ENCODE results near the gene MAGI2. TPM values are rescaled to one million over a fixed set of nuclear protein-coding genes. Genes with fewer than 3 reads are reported as not detected.

Gene MAGI2
- total and polyA plus RNA-seq, 2 experiments from 2014 or later = 10.4 to 26.4 TPM

GRCh38 chr7:79405368-79405767 is 48.1 kb downstream of the MAGI2 start:
- Histone ChIP-seq H4K20me1 (replicated peaks; ENCODE audit: insufficient read depth) (no peaks in the 10 kb centered on the region), H3K4me1 (ENCODE audit: insufficient read depth) (no peaks in the 10 kb centered on the region), H3K4me3 (no peak overlapping the region), H2AFZ (no peak overlapping the region), H3K4me2 (no peak overlapping the region), H3K36me3 (ENCODE audit: insufficient read depth) (no peaks in the 10 kb centered on the region), H3K27me3 (ENCODE audit: insufficient read depth) (no peaks in the 10 kb centered on the region), H3K79me2 (replicated peaks; ENCODE audit: insufficient read depth) (no peaks in the 10 kb centered on the region), H3K9me2 (ENCODE audit: insufficient read depth) (no peaks in the 10 kb centered on the region), H3F3A (replicated peaks; ENCODE audit: low read depth) (no peaks in the 10 kb centered on the region), H3K27ac (ENCODE audit: low read depth) (no peak overlapping the region)
- H3K4me3 Mint-ChIP-seq = no peak overlapping the region
- H3K27me3 Mint-ChIP-seq (ENCODE audit: insufficient read depth, low read depth, poor library complexity) = no peaks in the 10 kb centered on the region
- no peaks in the 10 kb centered on the region for H3K9me3 Mint-ChIP-seq
- no peak for ATAC-seq
- TF ChIP-seq CREB1 (CRISPR knock-in tag; IDR thresholded peaks at IDR 0.05; ENCODE audit: low read depth) = no peak
- no peak for TF ChIP-seq ZNF114 (CRISPR knock-in tag; IDR thresholded peaks at IDR 0.05)
- TF ChIP-seq NANOG (IDR thresholded peaks at IDR 0.05; ENCODE audit: borderline replicate concordance) = no peak
- no peak for TF ChIP-seq STAT1 (IDR thresholded peaks at IDR 0.05; ENCODE audit: unreplicated experiment)
- TF ChIP-seq REST (IDR thresholded peaks at IDR 0.05; ENCODE audit: unreplicated experiment) = no peak
- no peak for TF ChIP-seq EZH2phosphoT487 (IDR thresholded peaks at IDR 0.05; ENCODE audit: unreplicated experiment)
- TF ChIP-seq CTCF (conservative IDR thresholded peaks at IDR 0.05; ENCODE audit: low read depth in 2 of 2) = no peak
- TF ChIP-seq EZH2 (IDR thresholded peaks at IDR 0.05; ENCODE audit: low read depth, unreplicated experiment) = no peak
- no peak for TF ChIP-seq POLR2AphosphoS5 (IDR thresholded peaks at IDR 0.05; ENCODE audit: low read depth)
- no peak for TF ChIP-seq JUNB (IDR thresholded peaks at IDR 0.05; ENCODE audit: unreplicated experiment)
- no peak for TF ChIP-seq ZNF331 (CRISPR knock-in tag; IDR thresholded peaks at IDR 0.05; ENCODE audit: low read depth)
- no peak for TF ChIP-seq ZNF462 (CRISPR knock-in tag; IDR thresholded peaks at IDR 0.05)
- TF ChIP-seq ETS1 (IDR thresholded peaks at IDR 0.05) = no peak
- no peak overlapping the region for H3K27ac Mint-ChIP-seq
- no peaks in the 10 kb centered on the region for H3K4me1 Mint-ChIP-seq
- no peak for DNase-seq (ENCODE audit: low spot score)
- no peaks in the 10 kb centered on the region for H3K36me3 Mint-ChIP-seq (ENCODE audit: low read depth)
